Prostate gland (tissue), 2 donors: ENCODE data around the gene CMC4.

Experiments
- POLR2AphosphoS5 ChIP-seq: sonication (generic); formaldehyde crosslinking; IDR thresholded peaks from one replicate; pipeline ENCODE4 v1.6.1; 2017; ENCODE audit warnings: antibody characterized with exemption
- TF ChIP-seq, protein P1 (sequence below), 4 experiments: fragments of 200-600 bp in 2 of 4; fragments of 450-650 bp in 2 of 4; sonication (generic) in 2 of 4; IDR thresholded peaks; 1 replicate in 3 of 4; 2 replicates in 1 of 4; pipeline ENCODE4 v1.5.1; 2016 to 2019; ENCODE audit warnings: antibody characterized with exemption in 4 of 4, mild to moderate bottlenecking in 2 of 4, moderate library complexity in 2 of 4

DNA sequence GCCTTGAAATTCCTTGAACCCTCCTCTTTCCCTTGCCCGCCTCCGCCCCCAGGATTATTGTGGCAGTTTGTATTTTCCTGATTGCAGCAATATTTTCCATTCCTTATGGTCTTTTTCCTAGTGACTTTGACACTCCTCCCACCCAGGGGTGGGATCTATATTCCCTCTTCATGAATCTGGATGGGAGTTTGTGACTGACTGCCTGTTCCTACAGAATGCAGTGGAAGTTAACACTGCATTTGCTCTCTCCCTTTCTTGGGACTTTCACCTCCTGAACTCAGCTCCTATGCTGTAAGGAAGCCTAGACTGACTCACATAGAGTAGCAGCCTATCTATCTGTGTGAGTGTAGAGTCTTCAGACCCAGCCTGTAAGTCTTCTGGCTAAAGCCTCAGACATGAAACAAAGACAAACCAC lies 42.1 kb downstream of the CMC4 start:
- TF ChIP-seq, protein P1, sequence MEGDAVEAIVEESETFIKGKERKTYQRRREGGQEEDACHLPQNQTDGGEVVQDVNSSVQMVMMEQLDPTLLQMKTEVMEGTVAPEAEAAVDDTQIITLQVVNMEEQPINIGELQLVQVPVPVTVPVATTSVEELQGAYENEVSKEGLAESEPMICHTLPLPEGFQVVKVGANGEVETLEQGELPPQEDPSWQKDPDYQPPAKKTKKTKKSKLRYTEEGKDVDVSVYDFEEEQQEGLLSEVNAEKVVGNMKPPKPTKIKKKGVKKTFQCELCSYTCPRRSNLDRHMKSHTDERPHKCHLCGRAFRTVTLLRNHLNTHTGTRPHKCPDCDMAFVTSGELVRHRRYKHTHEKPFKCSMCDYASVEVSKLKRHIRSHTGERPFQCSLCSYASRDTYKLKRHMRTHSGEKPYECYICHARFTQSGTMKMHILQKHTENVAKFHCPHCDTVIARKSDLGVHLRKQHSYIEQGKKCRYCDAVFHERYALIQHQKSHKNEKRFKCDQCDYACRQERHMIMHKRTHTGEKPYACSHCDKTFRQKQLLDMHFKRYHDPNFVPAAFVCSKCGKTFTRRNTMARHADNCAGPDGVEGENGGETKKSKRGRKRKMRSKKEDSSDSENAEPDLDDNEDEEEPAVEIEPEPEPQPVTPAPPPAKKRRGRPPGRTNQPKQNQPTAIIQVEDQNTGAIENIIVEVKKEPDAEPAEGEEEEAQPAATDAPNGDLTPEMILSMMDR (IDR thresholded peaks at IDR 0.05): no peak
- no peak for TF ChIP-seq POLR2AphosphoS5
